ACC112 (cell line): Measurements from ENCODE around the gene ALK.

Experiments
- H2AFZ ChIP-seq: fragments of 200-600 bp; sonication (generic); one replicate; pipeline ENCODE4 v1.6.0; 2017; ENCODE audit warnings: antibody characterized with exemption, low read length; ENCODE audit not compliant: unreplicated experiment
- H3K27ac ChIP-seq: fragments of 200-600 bp; sonication (generic); 2 replicates; pipeline ENCODE4 v1.5.1; 2014; ENCODE audit warnings: low read depth, mild to moderate bottlenecking, antibody characterized with exemption, low read length, moderate library complexity
- H3K27me3 ChIP-seq: fragments of 200-600 bp; sonication (generic); 2 replicates; pipeline ENCODE4 v1.6.1; 2014; ENCODE audit warnings: mild to moderate bottlenecking, antibody characterized with exemption, low read length, moderate library complexity, mixed read lengths; ENCODE audit not compliant: insufficient read depth
- H3K36me3 ChIP-seq: fragments of 200-600 bp; sonication (generic); 2 replicates; pipeline ENCODE4 v1.6.1; 2016; ENCODE audit warnings: mild to moderate bottlenecking, antibody characterized with exemption, low read length, moderate library complexity, mixed read lengths; ENCODE audit not compliant: insufficient read depth
- H3K4me1 ChIP-seq: fragments of 200-600 bp; sonication (generic); one replicate; pipeline ENCODE4 v1.6.1; 2016; ENCODE audit warnings: low read length, mixed read lengths; ENCODE audit not compliant: insufficient read depth, unreplicated experiment, control insufficient read depth
- H3K4me3 ChIP-seq: fragments of 200-600 bp; sonication (generic); 2 replicates; pipeline ENCODE4 v1.5.1; 2014; ENCODE audit warnings: mild to moderate bottlenecking, low read depth, low read length
- H3K79me2 ChIP-seq: fragments of 200-600 bp; sonication (generic); one replicate; pipeline ENCODE4 v1.6.0; 2016; ENCODE audit warnings: low read length; ENCODE audit not compliant: control insufficient read depth, unreplicated experiment, insufficient read depth

ALK gene

GRCh38 chr2:29347774-29348461 is 573.5 kb downstream of the ALK start:
- Histone ChIP-seq H3K27ac (no peak overlapping the region), H3K79me2 (no peaks in the 10 kb centered on the region), H3K27me3 (peaks cover 41% of the 10 kb centered on the region; the same call in 1 of the 2 replicates), H3K36me3 (no peaks in the 10 kb centered on the region), H3K4me3 (no peak overlapping the region), H3K4me1 (no peaks in the 10 kb centered on the region), H2AFZ (no peak overlapping the region)

- Histone ChIP-seq H3K4me3 (no peak overlapping the region), H3K27me3 (peaks cover 53% of the 10 kb centered on the region; the same call in 1 of the 2 replicates), H3K36me3 (no peaks in the 10 kb centered on the region), H3K79me2 (no peaks in the 10 kb centered on the region), H2AFZ (no peak overlapping the region), H3K4me1 (no peaks in the 10 kb centered on the region), H3K27ac (no peak overlapping the region)
Observed at GRCh38 chr2:29345236-29345635, 576.1 kb downstream of the ALK start.

GRCh38 chr2:29343830-29344229 is 577.6 kb downstream of the ALK start:
- Histone ChIP-seq H3K4me3 (no peak overlapping the region), H2AFZ (no peak overlapping the region), H3K36me3 (no peaks in the 10 kb centered on the region), H3K4me1 (no peaks in the 10 kb centered on the region), H3K27me3 (peaks cover 64% of the 10 kb centered on the region; the same call in 1 of the 2 replicates), H3K79me2 (no peaks in the 10 kb centered on the region), H3K27ac (no peak overlapping the region)

DNA sequence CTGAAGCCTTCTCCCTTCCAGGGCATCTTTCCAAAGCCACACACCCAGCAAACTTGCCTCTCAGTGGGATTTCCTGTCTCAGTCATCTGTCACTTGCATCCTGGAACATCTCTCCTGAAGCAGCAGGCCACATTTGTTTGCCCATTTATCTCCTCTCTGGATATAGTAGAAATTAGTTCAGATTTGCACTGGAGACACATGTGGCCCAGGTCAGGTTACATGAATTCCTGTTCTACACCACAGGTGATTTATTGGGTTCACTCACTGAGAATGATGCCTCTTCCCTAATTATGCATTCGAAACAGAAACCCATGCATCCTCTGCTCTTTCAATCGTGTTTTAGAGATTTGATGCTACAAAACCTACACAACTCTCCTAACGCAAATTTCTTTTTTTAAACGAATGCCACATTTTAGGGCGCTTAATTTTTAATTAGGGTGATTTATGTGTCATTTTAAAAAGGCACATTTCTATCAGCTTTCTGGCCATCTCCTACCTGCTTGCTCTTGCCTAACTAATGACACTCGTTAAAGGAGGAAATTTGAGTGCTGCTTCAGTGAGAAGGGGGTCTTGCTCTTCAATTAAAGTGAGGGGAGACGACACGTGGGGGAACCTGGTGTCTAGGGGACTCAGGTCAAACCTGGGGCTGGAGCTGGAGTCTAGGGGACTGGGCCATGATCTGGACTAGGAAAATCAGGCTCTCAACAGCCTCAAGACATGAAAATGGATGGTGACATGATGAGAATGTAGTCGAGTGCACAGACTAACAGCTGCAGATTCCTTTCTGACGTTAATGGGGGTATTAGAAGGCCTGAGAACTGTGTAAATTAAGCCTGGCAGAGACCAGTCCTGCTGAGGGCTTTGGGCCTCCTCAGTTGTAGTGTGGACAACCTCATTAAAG is 584.8 kb downstream of the ALK start:
- Histone ChIP-seq H2AFZ (no peak overlapping the region), H3K36me3 (no peaks in the 10 kb centered on the region), H3K4me3 (no peak overlapping the region), H3K27me3 (peaks cover 28% of the 10 kb centered on the region; the same call in 1 of the 2 replicates), H3K27ac (no peak overlapping the region), H3K79me2 (no peaks in the 10 kb centered on the region), H3K4me1 (no peaks in the 10 kb centered on the region)

DNA sequence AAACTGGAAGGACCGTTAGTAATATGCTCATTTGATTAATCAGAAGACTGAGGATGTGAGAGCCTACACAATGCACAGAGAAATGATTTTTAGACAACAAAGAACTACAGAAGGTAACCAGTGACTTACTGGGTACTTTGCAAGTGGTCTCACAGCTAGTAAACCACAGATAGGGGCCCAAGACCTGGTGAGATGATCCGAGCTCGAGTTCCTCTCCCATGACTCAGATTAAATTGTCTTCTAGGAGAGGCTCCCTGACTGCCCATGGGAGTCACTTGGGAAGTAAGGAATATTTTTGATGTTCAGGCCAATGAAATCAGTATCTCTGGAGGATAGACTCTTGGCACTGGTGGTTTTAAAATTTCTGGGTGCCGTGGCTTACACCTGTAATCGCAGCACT is 586.0 kb downstream of the ALK start:
- Histone ChIP-seq H3K27ac (no peak overlapping the region), H3K27me3 (peaks cover 17% of the 10 kb centered on the region; the same call in 1 of the 2 replicates), H3K4me1 (no peaks in the 10 kb centered on the region)

GRCh38 chr2:29334706-29335105 is 586.7 kb downstream of the ALK start:
- Histone ChIP-seq H3K27ac (no peak overlapping the region), H3K79me2 (no peaks in the 10 kb centered on the region), H3K27me3 (peaks cover 10% of the 10 kb centered on the region; the same call in 1 of the 2 replicates), H3K4me1 (no peaks in the 10 kb centered on the region), H2AFZ (no peak overlapping the region), H3K36me3 (no peaks in the 10 kb centered on the region), H3K4me3 (no peak overlapping the region)

More for the DNA sequence above, 586.0 kb downstream of the ALK start:
- Histone ChIP-seq H2AFZ (no peak overlapping the region), H3K79me2 (no peaks in the 10 kb centered on the region), H3K36me3 (no peaks in the 10 kb centered on the region), H3K4me3 (no peak overlapping the region)

GRCh38 chr2:29332540-29332939 is 588.8 kb downstream of the ALK start:
- H3K27me3 ChIP-seq, result no peaks in the 10 kb centered on the region; the same call in 1 of the 2 replicates
- H3K36me3 ChIP-seq, result no peaks in the 10 kb centered on the region
- no peak overlapping the region for H2AFZ ChIP-seq
- H3K4me3 ChIP-seq, result no peak overlapping the region
- no peak overlapping the region for H3K27ac ChIP-seq
- H3K79me2 ChIP-seq, result no peaks in the 10 kb centered on the region
- no peaks in the 10 kb centered on the region for H3K4me1 ChIP-seq

GRCh38 chr2:29329899-29330298 is 591.5 kb downstream of the ALK start:
- H3K27me3 ChIP-seq, result peaks cover 2% of the 10 kb centered on the region; the same call in 1 of the 2 replicates
- no peak overlapping the region for H3K4me3 ChIP-seq
- H3K4me1 ChIP-seq, result no peaks in the 10 kb centered on the region
- H3K27ac ChIP-seq, result no peak overlapping the region
- H3K79me2 ChIP-seq, result no peaks in the 10 kb centered on the region
- H2AFZ ChIP-seq, result no peak overlapping the region
- H3K36me3 ChIP-seq, result no peaks in the 10 kb centered on the region

- H2AFZ ChIP-seq, result no peak overlapping the region
- no peak overlapping the region for H3K27ac ChIP-seq
- no peaks in the 10 kb centered on the region for H3K4me1 ChIP-seq
- no peak overlapping the region for H3K4me3 ChIP-seq
- H3K27me3 ChIP-seq, result peaks cover 14% of the 10 kb centered on the region; the same call in 1 of the 2 replicates
- H3K36me3 ChIP-seq, result no peaks in the 10 kb centered on the region
- no peaks in the 10 kb centered on the region for H3K79me2 ChIP-seq
Observed at GRCh38 chr2:29326926-29327325, 594.5 kb downstream of the ALK start.

DNA sequence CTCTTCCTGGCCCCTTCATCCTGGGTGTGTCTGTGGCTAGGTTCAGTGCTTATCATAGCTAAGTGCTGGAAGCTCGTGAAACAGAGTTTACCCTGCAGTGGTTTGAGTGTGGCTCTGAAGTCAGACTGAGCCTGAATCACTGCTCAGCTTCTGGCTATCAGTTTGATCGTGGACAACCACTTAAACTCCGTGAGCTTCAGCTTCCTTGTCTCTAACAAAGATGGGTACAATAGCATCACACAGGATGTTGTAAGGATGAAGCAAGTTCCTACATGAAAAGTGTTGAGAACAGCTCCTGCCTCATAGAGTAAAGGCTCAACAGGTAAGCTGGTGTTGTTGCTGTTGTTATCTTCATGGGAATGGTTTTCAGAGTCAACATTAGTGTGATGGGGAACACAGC is 595.8 kb downstream of the ALK start:
- no peaks in the 10 kb centered on the region for H3K36me3 ChIP-seq
- no peaks in the 10 kb centered on the region for H3K4me1 ChIP-seq
- peaks cover 14% of the 10 kb centered on the region; the same call in 1 of the 2 replicates for H3K27me3 ChIP-seq

More for the DNA sequence above, 595.8 kb downstream of the ALK start:
- no peak overlapping the region for H3K4me3 ChIP-seq
- no peak overlapping the region for H2AFZ ChIP-seq
- H3K27ac ChIP-seq, result no peak overlapping the region
- no peaks in the 10 kb centered on the region for H3K79me2 ChIP-seq
